Activated CD8-positive, alpha-beta memory T cell treated with anti-CD3 and anti-CD28 coated beads, Interleukin-2, amount 50 U/mL, for 24 hours (primary cell): Measurements from ENCODE around the gene FDX1.

ENCODE experiments used
- DNase-seq: peaks from one replicate; pipeline ENCODE4 v3.0.0-alpha.2; 2020; ENCODE audit errors: extremely low read depth

Gene FDX1

GRCh38 chr11:110431051-110431672 is 1.4 kb downstream of the FDX1 start:
- DNase-seq, result no peak

GRCh38 chr11:110431674-110432073 is 1.9 kb downstream of the FDX1 start:
- no peak for DNase-seq

DNA sequence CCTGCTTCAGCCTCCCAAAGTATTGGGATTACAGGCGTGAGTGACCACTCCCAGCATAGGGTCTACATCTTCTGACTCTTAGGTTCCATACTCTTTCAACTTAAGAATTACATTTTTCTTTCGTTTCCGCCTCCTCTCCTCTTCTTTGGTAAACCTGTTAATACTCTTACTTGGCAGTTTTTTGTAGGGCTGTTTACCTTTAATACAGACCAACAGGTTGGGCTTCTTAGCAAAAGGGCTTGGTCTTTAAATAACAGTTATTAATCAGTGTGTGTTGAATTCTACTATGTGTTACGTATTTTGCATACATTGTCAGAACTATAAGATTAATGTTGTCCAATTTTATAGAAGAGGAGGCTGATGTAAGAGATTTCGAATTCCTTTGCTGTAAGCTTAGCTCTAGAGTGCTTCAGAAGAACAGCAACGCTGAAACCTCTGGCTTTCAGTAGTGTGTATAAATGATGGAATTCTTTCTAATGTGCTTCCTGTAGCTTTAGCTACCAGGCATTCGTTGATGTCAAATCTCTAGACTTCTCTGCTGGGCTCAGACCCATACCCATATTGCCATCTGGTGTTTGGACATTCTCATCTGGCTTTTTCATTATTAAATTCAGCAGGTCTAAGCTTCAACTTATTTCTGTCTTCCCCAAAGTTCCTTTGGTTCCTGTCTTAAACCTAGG is 3.1 kb downstream of the FDX1 start:
- DNase-seq, result no peak

- DNase-seq, result no peak
Measured at GRCh38 chr11:110433393-110434333, 3.9 kb downstream of the FDX1 start.

DNA sequence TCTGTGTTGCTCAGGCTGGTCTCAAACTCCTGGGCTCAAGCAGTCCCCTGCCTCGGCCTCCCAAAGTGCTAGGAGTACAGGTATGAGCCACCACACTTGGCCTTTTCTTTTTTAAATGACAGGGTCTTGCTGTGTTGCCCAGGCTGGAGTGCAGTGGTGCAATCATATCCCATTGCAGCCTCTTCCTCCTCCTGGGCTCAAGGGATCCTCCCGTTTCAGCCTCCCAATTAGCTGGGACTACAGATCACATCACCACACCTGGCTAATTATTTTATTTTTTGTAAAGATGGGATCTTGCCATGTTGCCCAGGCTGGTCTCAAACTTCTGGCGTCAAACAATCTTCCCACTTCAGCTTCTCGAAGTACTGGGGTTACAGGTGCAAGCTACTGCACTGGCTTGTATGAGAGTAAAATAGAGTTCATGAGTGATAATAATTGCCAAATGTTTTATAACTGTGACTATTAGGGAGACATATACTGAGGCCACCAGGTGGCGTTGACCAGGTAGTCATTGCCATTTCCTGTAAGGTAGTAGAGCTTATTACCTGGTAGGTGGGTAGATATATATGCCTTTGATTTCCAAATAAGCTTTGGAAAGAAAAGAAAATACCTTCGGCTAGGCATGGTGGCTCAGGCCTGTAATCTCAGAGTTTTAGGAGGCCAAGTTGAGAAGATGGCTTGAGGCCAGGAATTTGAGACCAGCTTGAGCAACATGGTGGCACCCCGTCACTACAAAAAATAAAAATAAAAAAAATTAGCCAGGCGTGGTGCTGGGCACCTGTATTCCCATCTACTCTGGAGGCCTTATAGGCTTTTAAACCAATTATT is 5.4 kb downstream of the FDX1 start:
- DNase-seq, result no peak

DNA sequence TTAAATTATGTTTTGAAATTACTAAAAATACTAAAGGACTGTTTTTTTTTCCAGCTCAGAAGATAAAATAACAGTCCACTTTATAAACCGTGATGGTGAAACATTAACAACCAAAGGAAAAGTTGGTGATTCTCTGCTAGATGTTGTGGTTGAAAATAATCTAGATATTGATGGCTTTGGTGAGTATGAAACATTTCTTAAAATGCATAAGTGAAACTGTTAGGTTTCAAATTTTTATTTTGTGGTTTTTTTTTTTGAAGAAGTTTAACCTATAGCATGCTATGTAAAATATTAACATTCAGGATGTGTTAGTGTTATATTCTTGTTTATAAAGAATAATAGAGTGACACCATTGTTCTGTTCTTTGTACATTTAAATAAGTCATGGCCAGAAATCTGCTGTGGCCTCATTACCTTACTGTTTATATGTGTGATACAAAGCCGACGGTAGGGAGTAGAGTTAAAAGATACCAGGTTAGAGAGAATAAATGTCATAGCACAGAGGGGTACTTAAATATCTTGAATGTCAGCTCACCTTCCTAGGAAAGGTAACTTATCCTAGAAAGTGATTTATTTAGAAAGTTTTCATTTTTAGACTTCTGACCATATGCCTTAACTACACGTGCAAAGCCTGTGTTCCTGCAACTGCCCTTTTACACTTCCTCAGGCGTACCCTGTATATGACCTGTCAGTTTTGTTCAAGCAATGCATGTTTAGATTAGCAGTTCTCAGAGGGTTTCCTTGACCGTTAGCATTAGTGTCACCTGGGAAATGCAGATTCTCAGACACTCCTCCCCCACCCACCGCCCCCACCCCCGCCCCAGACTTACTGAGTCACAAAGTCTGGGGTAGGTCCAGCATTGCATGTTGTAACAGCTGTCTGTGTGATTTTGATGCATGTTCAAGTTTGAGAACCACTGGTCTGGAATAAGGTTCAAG is 6.3 kb downstream of the FDX1 start:
- no peak for DNase-seq

GRCh38 chr11:110438017-110438416 is 8.3 kb downstream of the FDX1 start:
- DNase-seq, result no peak

DNA sequence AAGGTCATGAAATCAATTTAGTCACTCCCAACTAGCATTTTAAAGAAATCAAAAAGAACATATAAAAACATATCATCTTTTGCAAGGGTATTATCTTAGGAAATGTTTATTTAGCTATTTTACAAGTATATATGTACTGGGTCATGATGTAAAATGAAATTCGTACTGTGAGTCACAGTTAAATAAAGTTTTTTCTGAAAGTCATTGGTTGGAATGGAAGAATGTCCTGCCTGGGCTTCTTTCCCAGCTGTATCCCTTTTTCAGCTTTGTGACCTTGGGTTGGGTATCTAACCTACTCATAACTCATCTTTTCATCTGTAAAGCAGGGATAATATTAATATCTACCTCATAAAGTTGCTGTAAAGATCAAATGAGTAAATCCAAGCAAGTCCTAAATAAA is 15.7 kb downstream of the FDX1 start:
- no peak for DNase-seq

DNA sequence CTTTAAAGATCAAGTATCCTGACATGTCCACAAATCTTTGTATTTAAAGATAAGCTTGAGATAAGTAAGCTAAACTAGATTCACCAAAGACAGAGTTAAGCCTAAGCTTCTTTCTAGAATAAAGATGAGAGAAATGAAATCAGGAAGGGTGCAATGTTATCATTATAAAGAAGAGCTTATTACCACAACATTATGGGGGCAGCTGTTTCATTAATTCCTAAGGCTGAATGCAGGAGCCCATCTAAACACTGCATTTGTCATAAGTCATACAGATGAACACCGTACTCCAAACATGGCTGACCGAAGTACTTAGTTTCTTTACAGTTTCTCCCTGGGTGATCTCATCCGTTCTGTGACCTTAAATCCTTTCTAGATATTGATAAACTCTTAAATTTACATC is 16.3 kb downstream of the FDX1 start:
- DNase-seq, result no peak

- no peak for DNase-seq
Measured at GRCh38 chr11:110446594-110446993, 16.8 kb downstream of the FDX1 start.

GRCh38 chr11:110447343-110447742 is 17.6 kb downstream of the FDX1 start:
- no peak for DNase-seq

DNA sequence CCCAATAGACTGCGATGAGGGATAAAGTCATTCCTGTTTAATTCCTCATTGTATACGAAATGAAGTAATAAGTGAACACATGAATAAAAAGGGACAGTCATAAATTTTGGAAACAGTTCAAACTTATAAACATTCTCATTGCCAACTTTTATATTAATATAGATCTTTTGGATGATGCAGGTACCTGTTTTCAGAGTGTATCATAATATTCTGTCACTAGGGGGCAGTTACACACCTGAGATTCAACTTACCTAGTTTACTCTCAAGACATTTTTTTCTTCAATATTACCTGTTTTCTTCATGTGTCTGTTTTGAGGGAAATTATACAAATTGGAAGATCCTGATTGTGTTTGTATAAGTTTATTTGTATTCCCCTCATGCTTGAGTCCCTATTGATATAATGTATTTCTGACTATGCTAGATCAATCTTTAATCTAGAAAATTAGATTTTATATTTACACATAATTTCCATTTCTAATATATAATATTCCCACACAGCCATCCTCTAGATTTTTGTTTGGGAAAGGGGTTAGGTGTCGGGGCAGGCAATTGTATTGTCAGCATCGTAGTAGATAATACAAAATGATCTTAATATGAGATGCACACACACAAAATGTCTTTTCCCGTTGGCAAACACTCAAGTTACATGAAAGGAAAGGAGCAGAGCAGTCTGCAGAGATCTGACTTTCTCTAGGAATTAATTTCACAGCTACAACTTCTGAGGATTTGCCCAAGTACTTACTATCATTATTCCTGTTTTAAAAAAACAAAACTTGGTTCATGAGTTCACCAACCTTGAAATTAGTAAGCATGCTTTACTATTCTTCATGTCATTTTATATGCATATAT is 18.4 kb downstream of the FDX1 start:
- DNase-seq, result no peak

- DNase-seq, result no peak
Measured at GRCh38 chr11:110450246-110450645, 20.5 kb downstream of the FDX1 start.

DNA sequence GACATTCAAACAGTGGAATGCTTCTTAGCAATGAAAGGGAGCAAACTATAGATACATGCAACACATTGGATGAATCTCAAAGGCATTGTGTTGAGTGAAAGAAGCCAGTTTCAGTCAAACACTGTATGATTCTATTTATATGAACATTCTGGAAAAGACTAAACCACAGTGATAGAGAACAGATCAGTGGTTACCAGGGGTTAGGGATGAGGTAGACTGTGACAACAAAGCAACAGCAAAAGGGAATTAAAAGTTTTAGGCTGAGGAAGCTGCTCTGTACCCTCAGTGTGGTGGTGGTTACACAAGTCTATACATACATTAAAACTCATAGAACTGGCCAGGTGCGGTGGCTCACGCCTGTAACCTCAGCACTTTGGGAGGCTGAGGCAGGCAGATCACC is 23.0 kb downstream of the FDX1 start:
- no peak for DNase-seq

- no peak for DNase-seq
Measured at GRCh38 chr11:110453684-110454354, 24.1 kb downstream of the FDX1 start.

GRCh38 chr11:110454609-110455008 is 24.9 kb downstream of the FDX1 start:
- no peak for DNase-seq

GRCh38 chr11:110455718-110456117 is 26.0 kb downstream of the FDX1 start:
- no peak for DNase-seq

DNA sequence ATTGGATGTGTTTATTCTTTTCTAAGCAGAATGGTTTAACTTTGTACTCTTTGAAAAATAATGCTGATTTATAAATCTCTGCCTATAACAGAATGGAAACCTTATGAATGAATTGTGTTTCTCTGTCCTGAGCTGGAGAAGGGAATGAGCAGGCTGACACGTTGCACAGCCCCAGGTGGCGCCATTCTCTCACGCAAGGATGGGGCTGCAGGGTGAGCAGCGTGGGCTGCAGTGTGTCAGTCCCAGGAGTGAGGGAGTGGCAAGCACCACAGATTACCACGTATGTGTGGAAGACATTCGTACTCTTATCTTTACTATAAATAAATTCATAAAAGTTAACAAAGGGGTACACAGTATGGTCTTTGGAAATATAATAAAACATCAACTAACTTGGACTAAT is 33.4 kb downstream of the FDX1 start:
- DNase-seq, result no peak

DNA sequence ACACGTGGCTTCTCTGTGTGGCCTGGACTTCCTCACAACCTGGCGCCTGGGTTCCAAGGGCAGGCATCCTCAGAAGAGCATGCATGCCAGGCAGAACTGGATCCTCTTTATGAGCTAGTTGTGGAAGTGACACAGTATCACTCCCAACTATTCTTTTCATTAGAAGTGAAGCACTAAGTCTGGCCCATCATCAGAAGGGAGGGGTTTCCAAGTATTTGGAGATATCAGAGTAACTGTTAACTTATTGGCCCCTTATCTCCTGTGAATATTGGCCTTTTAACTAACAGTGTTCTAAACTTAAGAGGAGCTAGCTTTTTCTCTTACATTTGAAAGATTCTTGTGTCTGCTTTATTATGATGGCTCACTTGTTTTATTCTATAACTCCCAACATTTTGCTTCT is 35.5 kb downstream of the FDX1 start:
- DNase-seq, result no peak
